NCI-H1930 (cell line): Measurements from ENCODE around the gene DUS2.
"Not testable (repeated sequence)": the region's sequence is repeated elsewhere in the genome, so short reads cannot be mapped to it uniquely, and the experiment has no call there.

ENCODE experiments used
- DNase-seq, 2 experiments: peaks; one replicate each; lab custom pipeline; 2025; lab: John Stamatoyannopoulos, UW

Gene DUS2

DNA sequence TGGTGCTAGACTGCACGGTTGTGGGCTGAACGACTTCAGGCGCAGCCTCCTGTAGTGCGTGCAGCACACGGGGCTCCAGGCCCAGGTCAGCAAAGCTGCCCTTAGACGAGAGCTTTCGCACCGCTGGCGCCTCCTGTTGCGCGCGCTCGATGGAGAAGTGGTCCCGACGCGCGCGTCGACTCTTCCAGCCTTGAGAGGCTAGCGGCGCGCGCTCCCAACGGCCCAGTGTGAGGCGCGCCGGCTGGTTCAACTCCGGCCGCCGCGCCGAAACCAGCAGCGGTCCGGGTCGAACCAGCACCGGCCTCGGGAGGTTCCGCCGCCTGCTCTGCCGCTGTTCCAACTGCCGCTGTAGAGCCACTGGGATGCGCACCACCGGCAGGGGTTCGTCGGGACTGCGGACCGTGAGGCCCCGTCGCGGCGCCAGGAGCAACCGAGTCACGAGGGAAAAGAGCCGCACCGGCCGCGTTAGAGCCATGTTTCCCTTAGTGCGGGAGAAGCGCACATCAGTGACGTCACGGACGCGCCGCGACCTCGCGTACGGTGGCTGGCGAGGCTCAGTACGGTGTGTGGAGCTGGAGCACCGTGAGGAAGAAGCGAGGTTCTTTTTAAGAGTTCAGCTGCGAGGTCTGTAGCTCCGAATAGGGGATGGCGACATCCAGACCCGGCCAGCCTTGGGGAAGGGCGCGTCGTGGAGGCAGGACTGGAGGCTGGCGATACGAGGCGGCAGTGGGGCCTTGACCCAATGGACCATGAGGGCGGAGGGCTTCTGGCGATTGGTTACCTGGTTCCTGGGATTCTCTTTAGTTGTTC, at the start of gene DUS2, which contains the start of gene DDX28:
TSS of gene DUS2 (plus strand) at position 557 of the 810 bp plus-strand sequence. CDS start 14,740 bp downstream, outside the sequence.
TSS of gene DDX28 (minus strand) at position 505 of the 810 bp plus-strand sequence. CDS start at position 475, 30 bp downstream.
- peak; percentile 74 to 86 for DNase-seq

DNA sequence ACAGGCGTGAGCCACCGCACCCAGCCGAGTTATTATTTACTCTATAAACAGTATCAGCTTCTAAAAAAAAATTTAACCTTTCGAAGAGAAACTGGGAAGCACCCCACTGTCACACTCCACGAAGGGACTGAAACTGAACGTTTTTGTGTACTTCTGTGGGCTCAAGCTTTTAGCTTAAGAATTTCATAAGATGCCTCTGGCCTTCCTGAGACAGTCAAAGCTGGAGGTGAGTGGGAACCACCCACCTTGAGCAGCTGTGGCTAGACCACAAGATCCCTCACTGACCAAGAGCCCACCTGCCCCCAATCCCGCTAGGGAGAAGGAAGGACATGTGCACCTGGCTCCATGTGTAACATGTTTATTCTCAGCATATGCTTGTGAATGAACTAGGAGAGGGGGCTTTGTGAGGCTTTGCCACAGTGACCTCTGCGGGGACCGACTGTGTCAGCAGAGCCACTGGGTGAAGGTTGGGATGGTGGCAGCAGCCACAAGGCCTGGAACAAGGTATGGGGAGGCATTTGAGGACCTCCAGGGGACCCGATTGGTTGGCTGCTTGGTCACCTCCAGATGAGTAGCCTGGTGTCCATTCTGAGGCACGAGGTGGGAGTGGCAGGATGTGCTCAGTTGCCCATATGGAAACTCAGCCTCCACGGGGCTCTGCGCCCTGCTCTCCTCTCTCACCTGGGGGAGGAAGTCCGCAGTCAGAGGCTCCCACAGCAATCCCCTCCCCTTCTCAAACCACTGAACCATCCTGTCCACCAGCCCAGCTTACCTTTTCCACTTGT, 47.6 kb upstream of the DUS2 start:
- DNase-seq = no peak

GRCh38 chr16:67976205-67976604, 46.9 kb upstream of the DUS2 start:
- DNase-seq = no peak

GRCh38 chr16:67977005-67977404, 46.1 kb upstream of the DUS2 start:
- no peak for DNase-seq

- no peak for DNase-seq
These were observed 45.4 kb upstream of the DUS2 start for GRCh38 chr16:67977469-67978227.

GRCh38 chr16:67979955-67980678, 43.0 kb upstream of the DUS2 start, which contains the start of gene DPEP3:
DPEP3 (minus strand) TSS chr16:67980499; CDS start chr16:67980380, 119 bp downstream.
- DNase-seq = no peak

- no peak for DNase-seq
These were observed 40.9 kb upstream of the DUS2 start for GRCh38 chr16:67982011-67982696.

- DNase-seq = no peak
These were observed 36.1 kb upstream of the DUS2 start for GRCh38 chr16:67986949-67987348.

GRCh38 chr16:67987460-67988160, 35.5 kb upstream of the DUS2 start:
- DNase-seq = no peak

- DNase-seq = no peak
These were observed 34.4 kb upstream of the DUS2 start for GRCh38 chr16:67988675-67989074.

DNA sequence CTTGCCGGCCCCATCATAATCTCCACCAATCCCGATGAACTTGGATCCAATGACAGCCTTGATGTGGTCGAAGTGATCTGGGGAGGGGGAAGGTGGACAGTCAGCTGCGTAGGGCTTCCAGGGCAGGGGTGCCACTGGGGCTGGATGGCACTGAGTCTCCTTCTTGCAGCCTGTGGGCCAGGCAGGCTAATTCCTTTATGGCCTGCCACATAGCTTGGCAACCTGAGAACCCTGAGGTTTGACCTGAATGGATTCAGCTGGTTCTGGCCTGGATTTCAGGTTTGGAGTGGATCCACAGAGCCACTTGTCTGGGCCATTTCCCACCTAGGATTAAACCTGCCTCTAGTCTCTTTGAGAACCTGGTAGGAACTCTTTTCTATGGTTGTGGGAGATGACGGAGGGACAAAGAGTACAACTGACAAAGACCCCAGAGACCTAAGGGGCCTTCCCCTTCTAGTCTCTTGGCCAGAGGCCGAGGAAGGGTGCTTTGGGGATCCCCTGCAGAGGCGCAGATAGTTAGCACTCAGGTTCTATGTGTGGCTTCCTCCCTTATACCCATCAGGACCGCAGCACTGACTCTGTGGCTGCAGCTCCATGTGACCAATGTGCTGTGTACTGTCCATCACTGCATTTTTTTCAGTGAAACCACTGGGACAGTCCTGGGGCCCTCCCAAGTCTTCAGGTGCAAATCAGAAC, 33.6 kb upstream of the DUS2 start:
- DNase-seq = no peak

DNA sequence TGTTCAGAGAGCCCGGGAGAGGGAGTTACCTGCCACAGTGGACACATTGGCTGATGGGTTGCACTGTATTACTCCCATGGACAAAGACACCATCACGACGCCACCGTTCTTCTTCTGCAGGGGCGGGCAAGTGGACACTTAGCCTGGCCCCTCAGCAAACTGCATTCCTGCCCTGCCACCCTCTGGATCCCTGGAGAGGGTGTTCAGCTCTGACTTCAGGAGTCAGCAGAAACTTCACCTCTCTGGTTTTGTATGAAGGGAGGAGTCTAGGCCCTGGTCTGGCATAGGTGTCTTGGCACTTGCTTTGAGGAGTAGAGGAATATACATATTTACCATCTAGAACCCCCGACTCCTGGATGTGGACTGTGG, 33.1 kb upstream of the DUS2 start:
- no peak for DNase-seq

- DNase-seq = no peak
These were observed 30.4 kb upstream of the DUS2 start for GRCh38 chr16:67992661-67993206.

- DNase-seq = peak; percentile 38 to 46
These were observed 29.7 kb upstream of the DUS2 start for GRCh38 chr16:67993207-67994039.

DNA sequence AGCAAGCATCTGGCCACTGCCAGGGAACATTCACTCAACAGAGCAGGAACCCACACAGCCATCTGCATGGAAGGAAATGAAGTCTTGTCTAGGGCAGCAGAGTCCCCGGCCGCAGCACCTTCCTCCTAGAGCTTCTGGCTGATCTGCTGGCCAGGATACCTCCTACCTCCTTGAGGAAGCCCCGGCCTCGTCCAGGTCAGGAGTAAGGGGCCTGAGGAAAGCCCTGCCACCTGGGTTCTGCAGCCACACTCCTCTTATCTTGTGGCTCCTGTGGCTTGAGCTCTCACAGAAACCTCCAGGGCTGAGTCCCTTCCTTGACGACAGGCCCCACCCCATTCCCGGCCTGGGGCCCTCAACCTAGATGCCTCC, 29.1 kb upstream of the DUS2 start:
- DNase-seq = not testable (repeated sequence)

GRCh38 chr16:67995423-67995822, 27.7 kb upstream of the DUS2 start:
- DNase-seq = no peak

GRCh38 chr16:67996666-67997065, 26.4 kb upstream of the DUS2 start:
- DNase-seq = no peak

DNA sequence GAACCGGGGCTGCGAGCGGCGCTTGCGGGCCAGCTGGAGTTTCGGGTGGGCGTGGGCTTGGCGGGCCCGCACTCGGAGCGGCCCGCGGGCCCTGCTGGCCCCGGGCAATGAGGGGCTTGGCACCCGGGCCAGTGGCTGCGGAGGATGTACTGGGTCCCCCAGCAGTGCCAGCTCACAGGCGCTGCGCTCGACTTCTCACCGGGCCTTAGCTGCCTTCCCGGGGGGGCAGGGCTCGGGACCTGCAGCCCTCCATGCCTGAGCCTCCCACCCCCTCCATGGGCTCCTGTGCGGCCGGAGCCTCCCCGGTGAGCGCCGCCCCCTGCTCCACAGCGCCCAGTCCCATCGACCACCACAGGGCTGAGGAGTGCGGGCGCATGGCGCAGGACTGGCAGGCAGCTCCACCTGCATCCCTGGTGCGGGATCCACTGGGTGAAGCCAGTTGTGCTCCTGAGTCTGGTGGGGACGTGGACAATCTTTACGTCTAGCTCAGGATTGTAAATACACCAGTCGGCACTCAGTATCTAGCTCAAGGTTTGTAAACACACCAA, 24.8 kb upstream of the DUS2 start:
- DNase-seq = not testable (repeated sequence)
